ENCODE results near the gene SLC25A41.

SLC25A41 gene

DNA sequence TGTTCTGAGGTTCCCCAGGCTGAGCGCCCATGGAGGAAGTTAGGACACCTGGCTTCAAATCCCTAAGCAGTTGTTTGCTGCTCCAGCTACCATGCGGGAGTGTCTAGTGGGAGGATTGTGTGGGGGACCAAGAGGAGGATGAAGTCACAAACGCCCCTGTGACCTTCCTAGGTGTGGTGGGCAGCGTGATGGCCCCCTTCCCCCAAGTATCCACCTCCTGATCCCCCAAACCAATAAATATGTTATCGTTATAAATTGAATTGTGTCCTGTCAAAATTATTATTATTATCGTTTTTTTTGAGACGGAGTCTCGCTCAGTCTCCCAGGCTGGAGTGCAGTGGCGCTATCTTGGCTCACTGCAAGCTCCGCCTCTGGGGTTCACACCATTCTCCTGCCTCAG lies at the start of gene SLC25A41:
SLC25A41 (minus strand) TSS at position 101 of the 400 bp plus-strand sequence; CDS start at position 31, 70 bp downstream.
- TF ChIP-seq, protein P1, sequence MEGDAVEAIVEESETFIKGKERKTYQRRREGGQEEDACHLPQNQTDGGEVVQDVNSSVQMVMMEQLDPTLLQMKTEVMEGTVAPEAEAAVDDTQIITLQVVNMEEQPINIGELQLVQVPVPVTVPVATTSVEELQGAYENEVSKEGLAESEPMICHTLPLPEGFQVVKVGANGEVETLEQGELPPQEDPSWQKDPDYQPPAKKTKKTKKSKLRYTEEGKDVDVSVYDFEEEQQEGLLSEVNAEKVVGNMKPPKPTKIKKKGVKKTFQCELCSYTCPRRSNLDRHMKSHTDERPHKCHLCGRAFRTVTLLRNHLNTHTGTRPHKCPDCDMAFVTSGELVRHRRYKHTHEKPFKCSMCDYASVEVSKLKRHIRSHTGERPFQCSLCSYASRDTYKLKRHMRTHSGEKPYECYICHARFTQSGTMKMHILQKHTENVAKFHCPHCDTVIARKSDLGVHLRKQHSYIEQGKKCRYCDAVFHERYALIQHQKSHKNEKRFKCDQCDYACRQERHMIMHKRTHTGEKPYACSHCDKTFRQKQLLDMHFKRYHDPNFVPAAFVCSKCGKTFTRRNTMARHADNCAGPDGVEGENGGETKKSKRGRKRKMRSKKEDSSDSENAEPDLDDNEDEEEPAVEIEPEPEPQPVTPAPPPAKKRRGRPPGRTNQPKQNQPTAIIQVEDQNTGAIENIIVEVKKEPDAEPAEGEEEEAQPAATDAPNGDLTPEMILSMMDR (IDR thresholded peaks at IDR 0.05): no peak

DNA sequence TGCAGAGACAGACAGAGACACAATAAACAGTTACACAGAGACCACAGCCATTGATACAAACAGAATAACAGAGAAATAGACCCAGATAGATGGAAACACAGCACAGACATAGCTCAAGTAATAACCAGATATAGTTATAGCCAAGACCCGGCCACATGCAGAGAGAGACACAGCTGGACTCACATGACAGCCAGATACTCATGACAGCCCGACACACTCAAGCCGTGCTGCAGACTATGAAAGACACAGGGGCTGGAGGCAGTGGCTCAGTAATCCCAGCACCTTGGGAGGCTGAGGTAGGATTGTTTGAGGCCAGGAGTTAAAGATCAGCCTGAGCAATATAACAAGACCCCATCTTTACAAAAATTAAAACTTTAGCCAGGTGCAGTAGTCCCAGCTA lies 49.7 kb upstream of the SLC25A41 start:
- TF ChIP-seq, protein P1 (IDR thresholded peaks at IDR 0.05): no peak

DNA sequence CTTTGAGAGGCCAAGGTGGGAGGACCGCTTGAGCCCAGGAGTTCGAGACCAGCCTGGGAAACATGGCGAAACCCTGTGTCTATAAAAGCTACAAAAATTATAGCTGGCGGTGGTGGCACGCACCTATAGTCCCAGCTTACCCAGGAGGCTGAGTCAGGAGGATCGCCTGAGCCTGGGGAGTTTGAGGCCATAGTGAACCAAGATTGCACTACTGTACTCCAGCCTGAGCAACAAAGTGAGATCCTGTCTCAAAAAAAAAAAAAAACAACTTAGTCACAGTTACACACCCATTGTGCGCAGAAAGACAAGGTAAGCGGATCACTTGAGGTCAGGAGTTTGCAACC lies 48.8 kb upstream of the SLC25A41 start:
- TF ChIP-seq, protein P1 (IDR thresholded peaks at IDR 0.05): no peak

DNA sequence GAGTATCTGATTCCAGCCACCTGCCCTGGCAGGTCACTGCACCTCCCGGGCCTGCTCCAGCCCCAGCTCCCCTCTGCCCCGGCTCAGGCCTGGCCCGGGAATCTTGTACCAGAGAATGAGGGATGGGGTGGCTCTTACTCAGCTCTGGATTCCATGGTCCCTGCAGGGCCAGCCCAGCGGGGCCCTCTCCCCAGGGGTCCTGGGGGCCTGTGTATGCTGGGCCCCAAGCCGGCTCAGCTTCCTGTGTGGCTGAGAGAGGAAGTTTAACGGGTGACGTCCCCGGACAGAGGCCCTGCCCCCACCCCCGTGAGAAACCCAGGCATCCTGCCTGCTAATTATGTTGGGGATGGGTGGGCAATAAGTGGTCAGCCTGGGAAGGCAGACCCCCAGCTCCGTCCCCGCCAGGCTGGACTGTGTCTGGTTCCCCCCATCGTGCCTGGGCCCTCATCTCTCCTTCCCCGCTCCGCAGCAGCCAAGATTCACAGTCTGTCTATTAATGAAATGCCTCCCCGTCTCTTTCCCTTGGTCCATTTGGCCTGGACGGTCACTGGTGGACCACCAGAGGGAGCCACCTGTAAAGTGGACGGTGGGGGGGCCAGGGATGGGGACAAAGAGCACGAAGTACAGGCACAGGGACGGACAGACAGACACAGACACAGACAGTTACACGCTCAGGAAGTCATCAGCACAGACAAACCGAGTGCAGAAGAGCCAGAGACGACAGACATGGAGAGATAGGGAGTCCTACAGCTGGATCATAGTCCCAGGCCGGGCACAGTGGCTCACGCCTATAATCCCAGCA lies 48.2 kb upstream of the SLC25A41 start, which contains the start of gene DENND1C:
DENND1C (minus strand) TSS at position 247 of the 802 bp plus-strand sequence; CDS start at position 155, 92 bp downstream.
- TF ChIP-seq, protein P1 (IDR thresholded peaks at IDR 0.05): peak; percentile 43

DNA sequence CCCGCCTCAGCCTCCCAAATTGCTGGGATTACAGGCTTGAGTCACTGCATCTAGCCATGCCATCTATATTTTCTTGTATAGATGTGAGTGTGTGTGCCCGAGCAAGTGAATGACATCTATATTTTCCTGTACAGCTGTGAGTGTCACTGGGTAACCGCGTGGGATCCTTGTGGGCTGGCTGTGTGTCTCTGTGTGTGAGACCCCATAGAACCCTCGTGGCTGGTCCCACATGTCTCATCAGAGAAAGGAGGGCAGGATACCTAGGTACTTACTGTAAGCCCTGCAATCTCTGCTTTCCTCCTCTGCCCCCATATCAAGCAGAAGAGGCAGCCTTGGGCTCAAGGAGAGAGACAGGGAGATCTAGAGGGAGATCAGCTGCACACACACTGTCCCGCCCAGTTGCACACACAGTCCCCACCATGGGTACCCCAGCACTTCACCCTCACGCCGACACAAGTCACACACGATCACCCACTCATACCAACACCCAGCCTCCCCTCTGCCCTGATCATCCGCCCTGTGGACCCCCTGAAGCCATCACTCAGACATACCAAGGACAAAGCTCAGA lies 47.4 kb upstream of the SLC25A41 start:
- TF ChIP-seq, protein P1 (IDR thresholded peaks at IDR 0.05): no peak

DNA sequence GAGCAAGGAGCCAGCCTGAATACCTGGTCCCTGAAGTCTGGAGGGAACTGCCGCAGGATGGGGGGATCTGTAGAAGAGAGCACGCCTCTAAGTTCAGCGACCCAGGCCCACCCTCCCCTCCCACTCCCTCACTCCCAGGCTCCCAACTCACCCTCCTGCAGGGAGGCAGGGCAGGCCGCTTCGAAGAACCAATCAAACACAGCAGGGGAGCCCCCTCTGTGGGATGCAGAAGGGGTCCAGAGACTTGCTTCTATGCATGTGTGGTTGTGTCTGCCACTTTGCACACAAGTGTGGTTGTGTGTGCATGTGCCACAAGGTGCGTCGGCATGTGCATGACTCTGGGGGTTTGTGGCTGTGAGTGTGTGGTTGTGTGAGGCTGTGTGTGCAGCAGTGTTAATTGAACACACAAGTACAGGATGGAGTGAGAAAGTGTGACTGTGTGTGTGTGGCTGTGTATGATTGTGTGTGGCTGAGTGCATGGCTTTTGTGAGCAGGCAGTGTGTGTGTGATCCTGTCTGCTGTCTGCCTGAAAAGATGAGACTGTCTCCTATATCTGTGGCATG lies 46.4 kb upstream of the SLC25A41 start:
- TF ChIP-seq, protein P1 (IDR thresholded peaks at IDR 0.05): no peak

DNA sequence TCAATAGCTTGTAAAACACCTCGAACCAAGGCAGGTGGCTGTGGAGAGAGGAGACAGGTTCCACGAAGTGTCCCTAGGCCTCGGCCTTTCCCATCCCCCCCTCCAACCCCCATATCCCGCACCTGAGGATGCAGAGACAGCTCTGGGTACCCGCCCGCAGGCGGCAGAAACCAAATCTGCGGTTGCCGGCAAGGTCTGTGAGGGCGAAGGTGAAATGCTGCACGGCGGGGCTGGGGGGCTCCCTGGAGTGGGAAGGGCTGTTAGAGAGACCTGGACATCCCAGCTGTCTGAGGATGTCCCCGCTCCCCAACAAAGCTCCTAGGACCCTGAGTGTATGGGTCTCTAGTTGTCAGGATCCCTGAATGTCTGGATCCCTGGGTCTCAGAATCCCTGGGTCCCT lies 45.3 kb upstream of the SLC25A41 start:
- TF ChIP-seq, protein P1 (IDR thresholded peaks at IDR 0.05): no peak

All from LNCAP (cell line).